Cerebellar nuclear complex (tissue), 1 donor: ENCODE results near the gene STK17A.
"Not testable (repeated sequence)": the region's sequence is repeated elsewhere in the genome, so short reads cannot be mapped to it uniquely, and the experiment has no call there.

Experiments
- DNase-seq, 2 experiments: peaks; one replicate each; lab custom pipeline; 2025; lab: John Stamatoyannopoulos, UW

Gene STK17A

GRCh38 chr7:43658718-43659548, 76.0 kb downstream of the STK17A start:
- no peak for DNase-seq

GRCh38 chr7:43659549-43659896, 76.6 kb downstream of the STK17A start:
- no peak for DNase-seq

- no peak for DNase-seq
Observed at GRCh38 chr7:43660141-43660540, 77.2 kb downstream of the STK17A start.

GRCh38 chr7:43664681-43665080, 81.8 kb downstream of the STK17A start:
- DNase-seq = no peak

- no peak for DNase-seq
Observed at GRCh38 chr7:43666938-43667337, 84.0 kb downstream of the STK17A start.

GRCh38 chr7:43668035-43668434, 85.1 kb downstream of the STK17A start:
- no peak for DNase-seq

GRCh38 chr7:43669286-43670081, 86.6 kb downstream of the STK17A start:
- no peak for DNase-seq

GRCh38 chr7:43671521-43671920, 88.6 kb downstream of the STK17A start:
- no peak for DNase-seq

GRCh38 chr7:43673243-43673976, 90.5 kb downstream of the STK17A start:
- not testable (repeated sequence) for DNase-seq

- DNase-seq = no peak
Observed at GRCh38 chr7:43674559-43675436, 91.9 kb downstream of the STK17A start.
